Esophagus squamous epithelium (tissue), 4 donors: ENCODE results near the gene C5AR1.
"Not testable (repeated sequence)": the region's sequence is repeated elsewhere in the genome, so short reads cannot be mapped to it uniquely, and the experiment has no call there.

Experiments used
- POLR2A ChIP-seq, 4 donors: fragments of 450-650 bp; IDR thresholded peaks; one replicate each; pipeline ENCODE4 v1.6.1; 2017; ENCODE audit warnings: antibody characterized with exemption in 4 of 4, mild to moderate bottlenecking in 4 of 4, moderate library complexity in 3 of 4
- TF ChIP-seq, protein P1 (sequence below), 6 experiments: fragments of 450-650 bp in 4 of 6; fragments of 200-600 bp in 2 of 6; sonication (generic) in 2 of 6; IDR thresholded peaks; one replicate each; pipeline ENCODE4 v1.5.1; 2016 to 2019; ENCODE audit warnings: antibody characterized with exemption in 6 of 6, mild to moderate bottlenecking in 4 of 6, moderate library complexity in 4 of 6

DNA sequence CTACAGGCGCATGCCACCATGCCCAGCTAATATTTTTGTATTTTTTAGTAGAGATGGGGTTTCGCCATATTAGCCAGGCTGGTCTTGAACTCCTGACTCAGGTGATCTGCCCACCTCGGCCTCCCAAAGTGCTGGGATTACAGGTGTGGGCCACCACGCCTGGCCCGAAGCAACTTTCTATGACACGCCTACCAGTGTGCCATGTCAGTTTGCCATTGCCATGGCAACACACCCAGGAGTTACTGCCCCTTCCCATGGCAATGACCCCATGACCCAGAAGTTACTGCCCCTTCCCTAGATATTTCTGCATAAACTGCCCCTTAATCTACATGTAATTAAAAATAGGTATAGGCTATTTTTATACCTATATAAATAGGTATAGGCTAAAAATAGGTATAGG, 36.4 kb downstream of the C5AR1 start:
- TF ChIP-seq, protein P1, sequence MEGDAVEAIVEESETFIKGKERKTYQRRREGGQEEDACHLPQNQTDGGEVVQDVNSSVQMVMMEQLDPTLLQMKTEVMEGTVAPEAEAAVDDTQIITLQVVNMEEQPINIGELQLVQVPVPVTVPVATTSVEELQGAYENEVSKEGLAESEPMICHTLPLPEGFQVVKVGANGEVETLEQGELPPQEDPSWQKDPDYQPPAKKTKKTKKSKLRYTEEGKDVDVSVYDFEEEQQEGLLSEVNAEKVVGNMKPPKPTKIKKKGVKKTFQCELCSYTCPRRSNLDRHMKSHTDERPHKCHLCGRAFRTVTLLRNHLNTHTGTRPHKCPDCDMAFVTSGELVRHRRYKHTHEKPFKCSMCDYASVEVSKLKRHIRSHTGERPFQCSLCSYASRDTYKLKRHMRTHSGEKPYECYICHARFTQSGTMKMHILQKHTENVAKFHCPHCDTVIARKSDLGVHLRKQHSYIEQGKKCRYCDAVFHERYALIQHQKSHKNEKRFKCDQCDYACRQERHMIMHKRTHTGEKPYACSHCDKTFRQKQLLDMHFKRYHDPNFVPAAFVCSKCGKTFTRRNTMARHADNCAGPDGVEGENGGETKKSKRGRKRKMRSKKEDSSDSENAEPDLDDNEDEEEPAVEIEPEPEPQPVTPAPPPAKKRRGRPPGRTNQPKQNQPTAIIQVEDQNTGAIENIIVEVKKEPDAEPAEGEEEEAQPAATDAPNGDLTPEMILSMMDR (IDR thresholded peaks at IDR 0.05) = not testable (repeated sequence)
- not testable (repeated sequence) for TF ChIP-seq POLR2A (IDR thresholded peaks at IDR 0.05)
